ENCODE measurements around the gene HOXB4. TPM values are rescaled to one million over a fixed set of nuclear protein-coding genes. Genes with fewer than 3 reads are reported as not detected.

HOXB4 gene
- total and polyA plus RNA-seq, 10 of the 15 experiments (the other 5 are each of a cell fraction or from before 2014, with no cell fraction given) = 0.35 to 5.8 (median 3.0) TPM

GRCh38 chr17:48542114-48542656, 36.0 kb downstream of the HOXB4 start (continued):
- TF ChIP-seq PKNOX1 (IDR thresholded peaks at IDR 0.05) = no peak
- TF ChIP-seq GATAD2B (conservative IDR thresholded peaks at IDR 0.05; ENCODE audit: low read depth) = no peak
- TF ChIP-seq ATF2 (IDR thresholded peaks at IDR 0.05; ENCODE audit: low read length) = no peak
- TF ChIP-seq PRDM15 (CRISPR knock-in tag; IDR thresholded peaks at IDR 0.05) = no peak
- no peak for TF ChIP-seq STAT3 (IDR thresholded peaks at IDR 0.05; ENCODE audit: low read depth, low read length)
- no peak for TF ChIP-seq PML (IDR thresholded peaks at IDR 0.05; ENCODE audit: low read length)
- no peak for TF ChIP-seq SREBF2 (IDR thresholded peaks at IDR 0.05; ENCODE audit: low read length)
- no peak for TF ChIP-seq NR2C1 (IDR thresholded peaks at IDR 0.05)
- no peak for TF ChIP-seq ZNF384 (IDR thresholded peaks at IDR 0.05; ENCODE audit: borderline replicate concordance, low read depth, low read length)
- TF ChIP-seq CHD1 (IDR thresholded peaks at IDR 0.05; ENCODE audit: low read depth, low read length) = no peak
- no peak for TF ChIP-seq ZNF622 (IDR thresholded peaks at IDR 0.05)
- TF ChIP-seq NFYB (IDR thresholded peaks at IDR 0.05; ENCODE audit: insufficient read depth, low read depth, low read length) = no peak
- no peak for TF ChIP-seq SMC3 (IDR thresholded peaks at IDR 0.05; ENCODE audit: borderline replicate concordance, low read length)
- TF ChIP-seq ZNF217 (IDR thresholded peaks at IDR 0.05) = no peak
- TF ChIP-seq SUZ12 (IDR thresholded peaks at IDR 0.05; ENCODE audit: unreplicated experiment) = no peak
- peak; percentile 37; the same call in 1 of the 2 replicates for TF ChIP-seq ZBTB40 (IDR thresholded peaks at IDR 0.05; ENCODE audit: borderline replicate concordance)
- no peak for TF ChIP-seq YBX1 (IDR thresholded peaks at IDR 0.05)
- TF ChIP-seq CBFB (IDR thresholded peaks at IDR 0.05; ENCODE audit: low read depth) = no peak
- TF ChIP-seq IKZF1 (conservative IDR thresholded peaks at IDR 0.05) = no peak
- TF ChIP-seq BRCA1 (IDR thresholded peaks at IDR 0.05; ENCODE audit: low read depth, low read length) = no peak
- TF ChIP-seq NBN (IDR thresholded peaks at IDR 0.05) = no peak
- TF ChIP-seq POLR2AphosphoS2 (IDR thresholded peaks at IDR 0.05; ENCODE audit: low read depth, low read length) = peak; percentile 13; the same call in 1 of the 2 replicates
- TF ChIP-seq SMAD5 (IDR thresholded peaks at IDR 0.05; ENCODE audit: low read depth) = no peak
- no peak for TF ChIP-seq TARDBP (IDR thresholded peaks at IDR 0.05; ENCODE audit: borderline replicate concordance)

All from GM12878 (cell line).